Measurements from ENCODE around the gene ALKBH4. TPM values are rescaled to one million over a fixed set of nuclear protein-coding genes. Genes with fewer than 3 reads are reported as not detected.

ALKBH4 gene
- total and polyA plus RNA-seq, 2 of the 8 experiments (the other 6 are each of a cell fraction or from before 2014, with no cell fraction given): 10.2 to 16.6 TPM

DNA sequence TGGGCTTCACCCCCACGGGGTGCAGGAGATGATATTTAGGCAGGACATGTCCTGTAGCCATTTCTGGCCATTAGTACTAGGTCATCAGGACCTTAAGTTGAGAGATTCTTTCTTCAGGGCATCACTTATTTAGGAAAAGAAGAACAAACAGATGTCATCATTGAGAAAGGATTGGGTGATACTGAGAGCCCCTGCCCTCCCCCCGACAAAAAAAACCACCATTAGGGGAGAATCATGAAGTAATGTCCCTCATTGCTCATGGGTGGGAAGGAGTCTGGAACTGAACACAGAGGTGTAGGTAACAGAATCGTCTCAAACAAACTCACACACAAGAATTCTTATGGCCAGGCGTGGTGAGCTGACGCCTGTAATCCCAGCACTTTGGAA, 37.7 kb downstream of the ALKBH4 start (continued):
- no peak for TF ChIP-seq EP300 (IDR thresholded peaks at IDR 0.05; ENCODE audit: borderline replicate concordance in 1 of 2, low read depth in 2 of 2, low read length in 2 of 2)
